DND-41 (cell line): Measurements from ENCODE around the gene GNG8.

Experiments
- ATAC-seq: fragments of 200-7000 bp; cut with Tn5 transposase; 3 replicates; pipeline ENCODE4 v1.9.1; 2021; ENCODE audit warnings: low read depth; ENCODE audit not compliant: insufficient read depth
- DNase-seq: peaks from one replicate; pipeline ENCODE4 v3.0.0-alpha.2; 2020
- H2AFZ ChIP-seq: 2 replicates; pipeline ENCODE4 v1.6.0; 2012; ENCODE audit warnings: low read depth, low read length
- H3K27ac ChIP-seq: 2 replicates; pipeline ENCODE4 v1.5.1; 2012; ENCODE audit warnings: low read length, inconsistent platforms
- H3K27me3 ChIP-seq: fragments of 200-600 bp; sonication (generic); 2 replicates; pipeline ENCODE4 v1.6.0; 2012; ENCODE audit warnings: low read length, mild to moderate bottlenecking, inconsistent platforms; ENCODE audit not compliant: insufficient read depth, poor library complexity
- H3K36me3 ChIP-seq: 2 replicates; pipeline ENCODE4 v1.5.1; 2012; ENCODE audit warnings: low read length, inconsistent platforms; ENCODE audit not compliant: insufficient read depth
- H3K4me1 ChIP-seq: 2 replicates; pipeline ENCODE4 v1.5.1; 2012; ENCODE audit warnings: mild to moderate bottlenecking, low read length; ENCODE audit not compliant: insufficient read depth
- H3K4me2 ChIP-seq: 2 replicates; pipeline ENCODE4 v1.6.0; 2012; ENCODE audit warnings: mild to moderate bottlenecking, moderate library complexity, low read length, inconsistent platforms; ENCODE audit not compliant: insufficient read depth
- H3K4me3 ChIP-seq, 2 experiments: fragments of 200-600 bp in 1 of 2; shearing (Covaris generic) in 1 of 2; 2 replicates each; pipeline ENCODE4 v1.5.1; 2012 to 2016; ENCODE audit warnings: inconsistent platforms in 2 of 2, low read length in 2 of 2, mild to moderate bottlenecking in 2 of 2, low read depth in 1 of 2, moderate library complexity in 1 of 2
- H3K79me2 ChIP-seq: 2 replicates; pipeline ENCODE4 v1.6.0; 2012; ENCODE audit warnings: low read length, inconsistent platforms; ENCODE audit not compliant: insufficient read depth
- H3K9ac ChIP-seq: 2 replicates; pipeline ENCODE4 v1.6.0; 2012; ENCODE audit warnings: low read depth, mild to moderate bottlenecking, inconsistent platforms, low read length, moderate library complexity
- H3K9me3 ChIP-seq: 2 replicates; pipeline ENCODE4 v1.5.1; 2012; ENCODE audit warnings: low read length, moderate library complexity, mild to moderate bottlenecking, inconsistent platforms; ENCODE audit not compliant: insufficient read depth, severe bottlenecking
- H4K20me1 ChIP-seq: 2 replicates; pipeline ENCODE4 v1.6.0; 2012; ENCODE audit warnings: low read length; ENCODE audit not compliant: insufficient read depth
- EZH2 ChIP-seq: IDR thresholded peaks from 3 replicates; pipeline ENCODE4 v1.6.1; 2012; ENCODE audit warnings: borderline replicate concordance, low read depth, mild to moderate bottlenecking, moderate library complexity, low read length, inconsistent platforms; ENCODE audit not compliant: severe bottlenecking
- TF ChIP-seq, protein P1 (sequence below): IDR thresholded peaks from 2 replicates; pipeline ENCODE4 v1.5.1; 2012; ENCODE audit warnings: borderline replicate concordance, low read length, moderate library complexity, mild to moderate bottlenecking; ENCODE audit not compliant: poor library complexity, severe bottlenecking; ENCODE audit errors: extremely low read depth

Gene GNG8

GRCh38 chr19:46616631-46617322, 19.2 kb downstream of the GNG8 start:
- Histone ChIP-seq H3K4me2 (peak overlapping the region; percentile 30), H3K9ac (no peak overlapping the region), H3K79me2 (no peaks in the 10 kb centered on the region), H3K36me3 (no peaks in the 10 kb centered on the region), H4K20me1 (no peaks in the 10 kb centered on the region; the same call in 1 of the 2 replicates), H3K27me3 (no peaks in the 10 kb centered on the region), H2AFZ (no peak overlapping the region), H3K9me3 (no peaks in the 10 kb centered on the region), H3K4me1 (peaks cover 41% of the 10 kb centered on the region), H3K4me3 (no peak overlapping the region), H3K27ac (peak overlapping the region; percentile 37)
- TF ChIP-seq EZH2: no peak
- TF ChIP-seq, protein P1, sequence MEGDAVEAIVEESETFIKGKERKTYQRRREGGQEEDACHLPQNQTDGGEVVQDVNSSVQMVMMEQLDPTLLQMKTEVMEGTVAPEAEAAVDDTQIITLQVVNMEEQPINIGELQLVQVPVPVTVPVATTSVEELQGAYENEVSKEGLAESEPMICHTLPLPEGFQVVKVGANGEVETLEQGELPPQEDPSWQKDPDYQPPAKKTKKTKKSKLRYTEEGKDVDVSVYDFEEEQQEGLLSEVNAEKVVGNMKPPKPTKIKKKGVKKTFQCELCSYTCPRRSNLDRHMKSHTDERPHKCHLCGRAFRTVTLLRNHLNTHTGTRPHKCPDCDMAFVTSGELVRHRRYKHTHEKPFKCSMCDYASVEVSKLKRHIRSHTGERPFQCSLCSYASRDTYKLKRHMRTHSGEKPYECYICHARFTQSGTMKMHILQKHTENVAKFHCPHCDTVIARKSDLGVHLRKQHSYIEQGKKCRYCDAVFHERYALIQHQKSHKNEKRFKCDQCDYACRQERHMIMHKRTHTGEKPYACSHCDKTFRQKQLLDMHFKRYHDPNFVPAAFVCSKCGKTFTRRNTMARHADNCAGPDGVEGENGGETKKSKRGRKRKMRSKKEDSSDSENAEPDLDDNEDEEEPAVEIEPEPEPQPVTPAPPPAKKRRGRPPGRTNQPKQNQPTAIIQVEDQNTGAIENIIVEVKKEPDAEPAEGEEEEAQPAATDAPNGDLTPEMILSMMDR: peak; percentile 43
- DNase-seq: peak; percentile 67
- peak; percentile 44 for ATAC-seq

- TF ChIP-seq, protein P1: no peak
- no peak for TF ChIP-seq EZH2
- ATAC-seq: no peak
Observed at GRCh38 chr19:46615966-46616365, 20.0 kb downstream of the GNG8 start.

GRCh38 chr19:46614114-46614722, 21.8 kb downstream of the GNG8 start:
- H3K79me2 ChIP-seq: no peaks in the 10 kb centered on the region
- H3K27me3 ChIP-seq: no peaks in the 10 kb centered on the region
- peaks cover 14% of the 10 kb centered on the region for H3K36me3 ChIP-seq
- H3K27ac ChIP-seq: no peak overlapping the region
- H3K4me3 ChIP-seq: no peak overlapping the region
- H3K4me1 ChIP-seq: peaks cover 46% of the 10 kb centered on the region
- TF ChIP-seq, protein P1: peak; percentile 89
- TF ChIP-seq EZH2: no peak
- no peak overlapping the region for H3K9ac ChIP-seq
- DNase-seq: peak; percentile 79
- H3K4me2 ChIP-seq: no peak overlapping the region
- H2AFZ ChIP-seq: no peak overlapping the region
- peak; percentile 64 for ATAC-seq
- no peaks in the 10 kb centered on the region for H3K9me3 ChIP-seq
- peaks cover 9% of the 10 kb centered on the region for H4K20me1 ChIP-seq

More at GRCh38 chr19:46615966-46616365, 20.0 kb downstream of the GNG8 start:
- H3K9me3 ChIP-seq: no peaks in the 10 kb centered on the region
- H3K27me3 ChIP-seq: no peaks in the 10 kb centered on the region
- no peaks in the 10 kb centered on the region for H3K36me3 ChIP-seq
- H4K20me1 ChIP-seq: no peaks in the 10 kb centered on the region; the same call in 1 of the 2 replicates
- H3K4me1 ChIP-seq: peaks cover 50% of the 10 kb centered on the region
- no peak overlapping the region for H3K4me3 ChIP-seq
- no peak overlapping the region for H2AFZ ChIP-seq
- no peak for DNase-seq
- H3K79me2 ChIP-seq: no peaks in the 10 kb centered on the region
- no peak overlapping the region for H3K9ac ChIP-seq
- H3K27ac ChIP-seq: 0 out of 2 replicates have a peak overlapping the region, but pooled peaks have one; percentile 3
- peak overlapping the region; percentile 6; the same call in 1 of the 2 replicates for H3K4me2 ChIP-seq
